ENCODE results near the gene SLC28A1.

GRCh38 chr15:84886211-84886983 is 1.9 kb downstream of the SLC28A1 start:
- TF ChIP-seq, protein P1, sequence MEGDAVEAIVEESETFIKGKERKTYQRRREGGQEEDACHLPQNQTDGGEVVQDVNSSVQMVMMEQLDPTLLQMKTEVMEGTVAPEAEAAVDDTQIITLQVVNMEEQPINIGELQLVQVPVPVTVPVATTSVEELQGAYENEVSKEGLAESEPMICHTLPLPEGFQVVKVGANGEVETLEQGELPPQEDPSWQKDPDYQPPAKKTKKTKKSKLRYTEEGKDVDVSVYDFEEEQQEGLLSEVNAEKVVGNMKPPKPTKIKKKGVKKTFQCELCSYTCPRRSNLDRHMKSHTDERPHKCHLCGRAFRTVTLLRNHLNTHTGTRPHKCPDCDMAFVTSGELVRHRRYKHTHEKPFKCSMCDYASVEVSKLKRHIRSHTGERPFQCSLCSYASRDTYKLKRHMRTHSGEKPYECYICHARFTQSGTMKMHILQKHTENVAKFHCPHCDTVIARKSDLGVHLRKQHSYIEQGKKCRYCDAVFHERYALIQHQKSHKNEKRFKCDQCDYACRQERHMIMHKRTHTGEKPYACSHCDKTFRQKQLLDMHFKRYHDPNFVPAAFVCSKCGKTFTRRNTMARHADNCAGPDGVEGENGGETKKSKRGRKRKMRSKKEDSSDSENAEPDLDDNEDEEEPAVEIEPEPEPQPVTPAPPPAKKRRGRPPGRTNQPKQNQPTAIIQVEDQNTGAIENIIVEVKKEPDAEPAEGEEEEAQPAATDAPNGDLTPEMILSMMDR (IDR thresholded peaks at IDR 0.05): no peak
- TF ChIP-seq REST (IDR thresholded peaks at IDR 0.05; ENCODE audit: insufficient read depth in 1 of 2, low read depth in 2 of 2, low read length in 1 of 2) (no peak), POLR2AphosphoS5 (IDR thresholded peaks at IDR 0.05; ENCODE audit: low read depth, low read length) (no peak), SIN3A (IDR thresholded peaks at IDR 0.05; ENCODE audit: borderline replicate concordance, insufficient read depth, low read depth, low read length) (no peak)

Measured in Panc1 (cell line).